H1 (cell line): ENCODE measurements around the gene HS3ST5. TPM values are rescaled to one million over a fixed set of nuclear protein-coding genes. Genes with fewer than 3 reads are reported as not detected.

Source experiments
- CTCF ChIA-PET: fragments of 300-600 bp; sonication (Branson Sonifier 250); formaldehyde crosslinking; loops from one replicate; lab custom pipeline; 2021; ENCODE audit not compliant: partially characterized antibody; lab: Charles Lee
- POLR2A ChIA-PET: fragments of 300-600 bp; sonication (Branson Sonifier 250); formaldehyde crosslinking; loops from one replicate; lab custom pipeline; 2021; ENCODE audit warnings: inconsistent platforms; ENCODE audit not compliant: partially characterized antibody; lab: Charles Lee
- DNase-seq, 2 experiments: peaks; one replicate each; pipeline versions ENCODE4 v3.0.0 to v3.0.0-alpha.2; 2010 to 2022; ENCODE audit warnings: low spot score in 2 of 2, low read depth in 1 of 2, mixed read lengths in 1 of 2
- FAIRE-seq: peaks from 2 replicates; lab custom pipeline; 2011; peaks lifted over from hg19 to GRCh38; lab: Jason Lieb, UNC
- H2AFZ ChIP-seq: 2 replicates; pipeline ENCODE4 v1.8.1; 2012; ENCODE audit warnings: low read length, inconsistent platforms
- H2AK5ac ChIP-seq: 2 replicates; pipeline ENCODE4 v1.6.1; 2013; ENCODE audit warnings: low read depth, low read length
- H2BK120ac ChIP-seq: replicated peaks from 2 replicates; pipeline ENCODE3; 2013; ENCODE audit warnings: low read depth, low read length, inconsistent platforms
- H2BK12ac ChIP-seq: 2 replicates; pipeline ENCODE4 v1.6.1; 2013; ENCODE audit warnings: low read depth, low read length
- H2BK15ac ChIP-seq: 2 replicates; pipeline ENCODE4 v1.6.1; 2013; ENCODE audit warnings: low read length
- H2BK20ac ChIP-seq: 2 replicates; pipeline ENCODE4 v1.6.1; 2013; ENCODE audit warnings: low read length
- H2BK5ac ChIP-seq: 2 replicates; pipeline ENCODE4 v1.6.1; 2013; ENCODE audit warnings: low read depth, low read length
- H3K14ac ChIP-seq: 2 replicates; pipeline ENCODE4 v1.6.1; 2013; ENCODE audit warnings: inconsistent platforms; ENCODE audit not compliant: insufficient read length
- H3K18ac ChIP-seq: 2 replicates; pipeline ENCODE4 v1.6.1; 2013; ENCODE audit warnings: low read length; ENCODE audit errors: extremely low read depth
- H3K23ac ChIP-seq: 2 replicates; pipeline ENCODE4 v1.6.1; 2013; ENCODE audit warnings: inconsistent platforms; ENCODE audit not compliant: insufficient read length
- H3K23me2 ChIP-seq: 2 replicates; pipeline ENCODE4 v1.6.1; 2013; ENCODE audit warnings: low read depth, low read length
- H3K27ac ChIP-seq: 2 replicates; pipeline ENCODE4 v1.6.1; 2011; ENCODE audit warnings: low read depth, low read length, inconsistent platforms
- H3K27me3 ChIP-seq, 4 experiments: replicated peaks in 1 of 4; 1 replicate in 1 of 4; 2 replicates in 3 of 4; pipeline versions ENCODE4 v1.6.1 to v1.8.1; 2011 to 2013; ENCODE audit warnings: low read length in 3 of 4, mild to moderate bottlenecking in 3 of 4, inconsistent platforms in 2 of 4, mixed read lengths in 2 of 4, moderate library complexity in 1 of 4; ENCODE audit not compliant: control insufficient read depth in 3 of 4, insufficient read depth in 3 of 4; ENCODE audit errors: extremely low read depth in 1 of 4
- H3K36me3 ChIP-seq, 4 experiments: 2 replicates each; pipeline versions ENCODE4 v1.6.1 to v1.8.1; 2011 to 2013; ENCODE audit warnings: mild to moderate bottlenecking in 4 of 4, low read length in 3 of 4, moderate library complexity in 2 of 4, control low read depth in 1 of 4, inconsistent platforms in 1 of 4; ENCODE audit not compliant: insufficient read depth in 4 of 4, control insufficient read depth in 2 of 4
- H3K4ac ChIP-seq: replicated peaks from 2 replicates; pipeline ENCODE3; 2013; ENCODE audit warnings: low read length, low read depth, mixed read lengths, inconsistent platforms; ENCODE audit not compliant: insufficient read length
- H3K4me1 ChIP-seq, 4 experiments: replicated peaks in 1 of 4; 1 replicate in 1 of 4; 2 replicates in 3 of 4; pipeline versions ENCODE4 v1.6.1 to v1.8.1; 2011 to 2013; ENCODE audit warnings: low read length in 3 of 4, inconsistent platforms in 2 of 4, mixed read lengths in 1 of 4; ENCODE audit not compliant: insufficient read depth in 4 of 4, control insufficient read depth in 3 of 4
- H3K4me2 ChIP-seq, 2 experiments: 2 replicates each; pipeline versions ENCODE4 v1.6.1 to v1.8.1; 2011 to 2013; ENCODE audit warnings: low read depth in 2 of 2, low read length in 2 of 2, control low read depth in 1 of 2, inconsistent platforms in 1 of 2, mild to moderate bottlenecking in 1 of 2; ENCODE audit not compliant: insufficient read depth in 1 of 2
- H3K4me3 ChIP-seq, 4 experiments: fragments of 200-600, 300-600 bp in 1 of 4; sonication (generic), shearing (Covaris generic), sonication (Bioruptor Twin) in 1 of 4; 2 replicates each; pipeline versions ENCODE4 v1.5.1 to v1.8.1; 2011 to 2016; ENCODE audit warnings: low read length in 4 of 4, low read depth in 3 of 4, control low read depth in 2 of 4, inconsistent platforms in 2 of 4, mild to moderate bottlenecking in 2 of 4, mixed read lengths in 1 of 4, moderate library complexity in 1 of 4; ENCODE audit not compliant: insufficient read depth in 2 of 4; ENCODE audit errors: extremely low read depth in 1 of 4
- H3K56ac ChIP-seq: replicated peaks from 2 replicates; pipeline ENCODE3; 2013; ENCODE audit warnings: low read depth, mild to moderate bottlenecking, mixed read lengths, low read length, inconsistent platforms; ENCODE audit not compliant: insufficient read length
- H3K79me1 ChIP-seq: 2 replicates; pipeline ENCODE4 v1.6.1; 2013; ENCODE audit warnings: low read depth, low read length, control low read depth
- H3K79me2 ChIP-seq, 2 experiments: 2 replicates each; pipeline versions ENCODE4 v1.6.1 to v1.8.1; 2012 to 2013; ENCODE audit warnings: low read length in 2 of 2, mild to moderate bottlenecking in 2 of 2, inconsistent platforms in 1 of 2; ENCODE audit not compliant: insufficient read depth in 2 of 2, control insufficient read depth in 1 of 2
- H3K9ac ChIP-seq, 4 experiments: replicated peaks in 1 of 4; 1 replicate in 1 of 4; 2 replicates in 3 of 4; pipeline versions ENCODE4 v1.6.1 to v1.8.1; 2011 to 2013; ENCODE audit warnings: low read depth in 3 of 4, low read length in 3 of 4, control low read depth in 2 of 4, mild to moderate bottlenecking in 2 of 4, moderate library complexity in 2 of 4, inconsistent platforms in 1 of 4; ENCODE audit errors: extremely low read depth in 1 of 4
- H3K9me3 ChIP-seq, 2 experiments: 2 replicates each; pipeline versions ENCODE4 v1.6.1 to v1.8.1; 2012 to 2013; ENCODE audit warnings: mild to moderate bottlenecking in 2 of 2, moderate library complexity in 2 of 2, control low read depth in 1 of 2, inconsistent platforms in 1 of 2, low read depth in 1 of 2, low read length in 1 of 2, mixed read lengths in 1 of 2; ENCODE audit not compliant: insufficient read depth in 2 of 2
- H4K20me1 ChIP-seq, 2 experiments: replicated peaks in 1 of 2; 2 replicates each; pipeline versions ENCODE3 to v1.8.1; 2011 to 2013; ENCODE audit warnings: inconsistent platforms in 2 of 2, low read length in 2 of 2, mild to moderate bottlenecking in 1 of 2; ENCODE audit not compliant: insufficient read depth in 2 of 2, control insufficient read depth in 1 of 2
- H4K5ac ChIP-seq: 2 replicates; pipeline ENCODE4 v1.6.1; 2013; ENCODE audit warnings: low read length, low read depth, mixed read lengths, inconsistent platforms; ENCODE audit not compliant: insufficient read length
- H4K8ac ChIP-seq: 2 replicates; pipeline ENCODE4 v1.8.0; 2013; ENCODE audit warnings: mild to moderate bottlenecking, moderate library complexity, low read length, inconsistent platforms; ENCODE audit not compliant: insufficient read depth; ENCODE audit errors: extremely low read depth
- H4K91ac ChIP-seq: replicated peaks from 2 replicates; pipeline ENCODE3; 2013; ENCODE audit warnings: low read length, mixed read lengths, inconsistent platforms; ENCODE audit not compliant: insufficient read length
- BACH1 ChIP-seq: IDR thresholded peaks from 2 replicates; pipeline ENCODE4 v1.6.1; 2012; ENCODE audit warnings: low read length, improper control_type of control experiment
- BCL11A ChIP-seq, 2 experiments: IDR thresholded peaks; one replicate each; pipeline ENCODE4 v1.6.1; 2011; ENCODE audit warnings: low read depth in 2 of 2, low read length in 2 of 2, mild to moderate bottlenecking in 2 of 2
- CTBP2 ChIP-seq: IDR thresholded peaks from 2 replicates; pipeline ENCODE4 v1.7.0; 2011; ENCODE audit warnings: borderline replicate concordance, mild to moderate bottlenecking, moderate library complexity, mixed read lengths, low read length; ENCODE audit not compliant: insufficient read depth, insufficient read length
- JUND ChIP-seq: IDR thresholded peaks from 2 replicates; pipeline ENCODE4 v1.6.1; 2011; ENCODE audit warnings: mild to moderate bottlenecking, improper control_type of control experiment, low read length
- KDM1A ChIP-seq: fragments of 200-600, 300-600 bp; sonication (generic); IDR thresholded peaks from 2 replicates; pipeline ENCODE4 v1.7.1; 2016; ENCODE audit warnings: mild to moderate bottlenecking, low read length, borderline replicate concordance
- KDM4A ChIP-seq: IDR thresholded peaks from one replicate; pipeline ENCODE4 v1.7.1; 2012; ENCODE audit warnings: low read depth, mild to moderate bottlenecking, moderate library complexity, low read length, inconsistent platforms; ENCODE audit not compliant: severe bottlenecking
- SAP30 ChIP-seq: fragments of 300-600 bp; sonication (generic); IDR thresholded peaks from 2 replicates; pipeline ENCODE4 v1.7.1; 2012; ENCODE audit warnings: low read length, moderate library complexity, mild to moderate bottlenecking, inconsistent platforms; ENCODE audit not compliant: insufficient read depth, insufficient replicate concordance
- SIN3A ChIP-seq, 2 experiments: IDR thresholded peaks in 1 of 2; conservative IDR thresholded peaks in 1 of 2; 2 replicates each; pipeline ENCODE4 v1.6.1; 2011 to 2012; ENCODE audit warnings: low read length in 2 of 2, improper control_type of control experiment in 1 of 2, low read depth in 1 of 2, mild to moderate bottlenecking in 1 of 2
- SIRT6 ChIP-seq: IDR thresholded peaks from one replicate; pipeline ENCODE4 v1.7.1; 2012; ENCODE audit warnings: low read length, inconsistent platforms
- SIX5 ChIP-seq: IDR thresholded peaks from 2 replicates; pipeline ENCODE4 v1.6.1; 2011; ENCODE audit warnings: mild to moderate bottlenecking, low read depth, low read length
- SP1 ChIP-seq: IDR thresholded peaks from 2 replicates; pipeline ENCODE4 v1.6.1; 2011; ENCODE audit warnings: low read depth, low read length
- SP4 ChIP-seq: IDR thresholded peaks from 2 replicates; pipeline ENCODE4 v1.6.1; 2012; ENCODE audit warnings: low read length, inconsistent platforms
- TBP ChIP-seq: IDR thresholded peaks from 2 replicates; pipeline ENCODE4 v1.6.1; 2011; ENCODE audit warnings: low read depth, low read length, improper control_type of control experiment
- TCF12 ChIP-seq: IDR thresholded peaks from 2 replicates; pipeline ENCODE4 v1.6.1; 2011; ENCODE audit warnings: low read depth, mild to moderate bottlenecking, low read length
- TEAD4 ChIP-seq: IDR thresholded peaks from 2 replicates; pipeline ENCODE4 v1.6.1; 2012; ENCODE audit warnings: low read depth, low read length, inconsistent platforms, mixed read lengths
- WGBS, 2 experiments: shearing (Covaris generic) in 1 of 2; methylation state at CpG; one replicate each; pipeline versions ENCODE4 v1.1.6 to v1.1.7; 2013 to 2015; ENCODE audit warnings: low lambda C conversion rate in 2 of 2, mixed read lengths in 2 of 2, inconsistent platforms in 1 of 2, low coverage in 1 of 2, missing lambda C conversion rate in 1 of 2; ENCODE audit not compliant: insufficient replicate concordance in 2 of 2, insufficient coverage in 1 of 2, insufficient read length in 1 of 2; ENCODE audit errors: extremely low coverage in 1 of 2, missing lambda C conversion rate in 1 of 2; 5-methylcytosine and 5-hydroxymethylcytosine counted together
- polyA plus RNA-seq, 7 experiments: library from polyadenylated mRNA; depleted of rRNA in 3 of 7; stranded (reverse) in 5 of 7; unstranded in 2 of 7; fragments of >200 nt in 5 of 7; fragments of 200-250 nt in 2 of 7; gene quantifications; 1 replicate in 5 of 7; 2 replicates in 1 of 7; 4 replicates in 1 of 7; pipeline versions ENCODE4 v1.2.1 to v1.2.3, GENCODE V29; 2011 to 2013; ENCODE audit warnings: missing spikeins in 2 of 7, mixed read lengths in 2 of 7
- total RNA-seq: library from RNA; stranded (reverse); fragmentation: NEBNext Ultra II Directional; extraction: Animal tissue kit (Norgen Biotek cat#: 25700); gene quantifications from 2 replicates; pipeline ENCODE4 v1.2.1, GENCODE V29; 2021

HS3ST5 gene
- total and polyA plus RNA-seq, 2 of the 8 experiments (the other 6 are each of a cell fraction or from before 2014, with no cell fraction given) = 1.2 to 9.9 TPM

GRCh38 chr6:114220241-114220640 is 122.6 kb downstream of the HS3ST5 start:
- 89% methylated on average over 2 of the region's 2 CpGs; no CpG with 5 or more reads in 1 of the 2 experiments for WGBS, 2 experiments

More at GRCh38 chr6:114220241-114220640, 122.6 kb downstream of the HS3ST5 start:
- Histone ChIP-seq H3K4ac (no peak overlapping the region), H3K14ac (no peak overlapping the region), H3K23ac (no peak overlapping the region), H2BK120ac (no peak overlapping the region), H2BK12ac (no peak overlapping the region), H2AK5ac (no peak overlapping the region), H2BK15ac (no peak overlapping the region), H4K8ac (no peak overlapping the region)
- POLR2A ChIA-PET = no interaction called here
- TF ChIP-seq TBP (no peak), SIX5 (no peak), SP4 (no peak), TEAD4 (no peak), BCL11A (IDR thresholded peaks at IDR 0.05; ENCODE audit: low read depth in 2 of 2, low read length in 2 of 2) (no peak), KDM4A (no peak), BACH1 (no peak), TCF12 (no peak), CTBP2 (no peak), KDM1A (no peak), SAP30 (no peak), SIN3A (conservative IDR thresholded peaks at IDR 0.05 in 1 of 2, IDR thresholded peaks at IDR 0.05 in 1 of 2; ENCODE audit: low read depth in 1 of 2, low read length in 2 of 2) (no peak), JUND (no peak), SIRT6 (no peak), SP1 (no peak)
- TF ChIP-seq, all 59 proteins: peak for 0
- CTCF ChIA-PET = interaction anchor here (0.8 to 1.1 kb wide), 2 partner anchors 12 to 112 kb away, joined by 4 read pairs; no protein-coding TSS in a partner anchor
- Histone ChIP-seq H3K9me3 (no peaks in the 10 kb centered on the region), H2AFZ (no peak overlapping the region), H2BK20ac (no peak overlapping the region), H3K4me2 (no peak overlapping the region), H4K91ac (no peak overlapping the region), H3K23me2 (no peaks in the 10 kb centered on the region), H3K27ac (no peak overlapping the region), H3K4me3 (no peak overlapping the region), H3K4me1 (peaks cover 0 to 4% (median 0%) of the 10 kb centered on the region in 4 experiments; a peak in 1 of 7 replicates), H3K79me2 (no peaks in the 10 kb centered on the region), H3K27me3 (no peaks in the 10 kb centered on the region), H3K9ac (no peak overlapping the region), H4K5ac (no peak overlapping the region), H3K18ac (no peak overlapping the region), H2BK5ac (no peak overlapping the region), H3K36me3 (0 out of 8 replicates have a peak, but pooled peaks cover 0 to 4% (median 0%) of the 10 kb centered on the region in 4 experiments), H3K79me1 (no peaks in the 10 kb centered on the region), H4K20me1 (no peaks in the 10 kb centered on the region), H3K56ac (no peak overlapping the region)
- FAIRE-seq = no peak
- DNase-seq = no peak
